ENCODE data around the gene DOCK2.

DOCK2 gene

GRCh38 chr5:170056561-170057267 lies 419.6 kb downstream of the DOCK2 start:
- no peak for FAIRE-seq

GRCh38 chr5:170057311-170057710 lies 420.2 kb downstream of the DOCK2 start:
- TF ChIP-seq POLR2A (IDR thresholded peaks at IDR 0.05; ENCODE audit: low read depth, low read length), result no peak
- no peak for FAIRE-seq
- no peak for DNase-seq (ENCODE audit: insufficient read length, low spot score)

More at GRCh38 chr5:170056561-170057267, 419.6 kb downstream of the DOCK2 start:
- DNase-seq (ENCODE audit: insufficient read length, low spot score), result no peak
- TF ChIP-seq POLR2A (IDR thresholded peaks at IDR 0.05; ENCODE audit: low read depth, low read length), result no peak

- no peak for TF ChIP-seq POLR2A (IDR thresholded peaks at IDR 0.05; ENCODE audit: low read depth, low read length)
- no peak for DNase-seq (ENCODE audit: insufficient read length, low spot score)
- no peak for FAIRE-seq
Measured at GRCh38 chr5:170059221-170059620, 422.1 kb downstream of the DOCK2 start.

- FAIRE-seq (no peak), DNase-seq (ENCODE audit: insufficient read length, low spot score) (no peak)
- TF ChIP-seq POLR2A (IDR thresholded peaks at IDR 0.05; ENCODE audit: low read depth, low read length), result no peak
Measured at GRCh38 chr5:170067152-170067551, 430.1 kb downstream of the DOCK2 start.

GRCh38 chr5:170067574-170068170 lies 430.6 kb downstream of the DOCK2 start:
- no peak for TF ChIP-seq POLR2A (IDR thresholded peaks at IDR 0.05; ENCODE audit: low read depth, low read length)
- FAIRE-seq (no peak), DNase-seq (ENCODE audit: insufficient read length, low spot score) (no peak)

GRCh38 chr5:170069512-170069911 lies 432.4 kb downstream of the DOCK2 start:
- no peak for DNase-seq (ENCODE audit: insufficient read length, low spot score)
- TF ChIP-seq POLR2A (IDR thresholded peaks at IDR 0.05; ENCODE audit: low read depth, low read length), result no peak
- FAIRE-seq, result no peak

GRCh38 chr5:170070556-170071412 lies 433.7 kb downstream of the DOCK2 start:
- FAIRE-seq (no peak), DNase-seq (ENCODE audit: insufficient read length, low spot score) (peak; percentile 34)
- no peak for TF ChIP-seq POLR2A (IDR thresholded peaks at IDR 0.05; ENCODE audit: low read depth, low read length)

- FAIRE-seq, result no peak
- DNase-seq (ENCODE audit: insufficient read length, low spot score), result no peak
- TF ChIP-seq POLR2A (IDR thresholded peaks at IDR 0.05; ENCODE audit: low read depth, low read length), result no peak
Measured at GRCh38 chr5:170071748-170072147, 434.7 kb downstream of the DOCK2 start.

- TF ChIP-seq POLR2A (IDR thresholded peaks at IDR 0.05; ENCODE audit: low read depth, low read length), result no peak
- no peak for FAIRE-seq
- no peak for DNase-seq (ENCODE audit: insufficient read length, low spot score)
Measured at GRCh38 chr5:170075696-170076095, 438.6 kb downstream of the DOCK2 start.

GRCh38 chr5:170076211-170076610 lies 439.1 kb downstream of the DOCK2 start:
- FAIRE-seq (no peak), DNase-seq (ENCODE audit: insufficient read length, low spot score) (no peak)
- TF ChIP-seq POLR2A (IDR thresholded peaks at IDR 0.05; ENCODE audit: low read depth, low read length), result no peak

GRCh38 chr5:170076739-170077138 lies 439.7 kb downstream of the DOCK2 start:
- FAIRE-seq, result no peak
- no peak for TF ChIP-seq POLR2A (IDR thresholded peaks at IDR 0.05; ENCODE audit: low read depth, low read length)
- no peak for DNase-seq (ENCODE audit: insufficient read length, low spot score)

- FAIRE-seq, result no peak
- TF ChIP-seq POLR2A (IDR thresholded peaks at IDR 0.05; ENCODE audit: low read depth, low read length), result no peak
- DNase-seq (ENCODE audit: insufficient read length, low spot score), result no peak
Measured at GRCh38 chr5:170077526-170077925, 440.5 kb downstream of the DOCK2 start.

- FAIRE-seq, result no peak
- TF ChIP-seq POLR2A (IDR thresholded peaks at IDR 0.05; ENCODE audit: low read depth, low read length), result no peak
Measured at GRCh38 chr5:170078458-170078857, 441.4 kb downstream of the DOCK2 start.

GRCh38 chr5:170078931-170079330 lies 441.9 kb downstream of the DOCK2 start:
- no peak for FAIRE-seq
- TF ChIP-seq POLR2A (IDR thresholded peaks at IDR 0.05; ENCODE audit: low read depth, low read length), result no peak
- DNase-seq (ENCODE audit: insufficient read length, low spot score), result no peak

More at GRCh38 chr5:170078458-170078857, 441.4 kb downstream of the DOCK2 start:
- no peak for DNase-seq (ENCODE audit: insufficient read length, low spot score)
